ENCODE measurements around the gene SBK3. TPM values are rescaled to one million over a fixed set of nuclear protein-coding genes. Genes with fewer than 3 reads are reported as not detected.
"Not testable (repeated sequence)": the region's sequence is repeated elsewhere in the genome, so short reads cannot be mapped to it uniquely, and the experiment has no call there.

Gene SBK3
- total RNA-seq, 1 experiment from 2014 or later = not detected

GRCh38 chr19:55585658-55586339, 40.5 kb upstream of the SBK3 start:
- CTCF ChIA-PET = interaction anchor here (1.2 kb wide), 1 partner anchor 20 kb away, joined by 3 read pairs; the partner anchor contains the start of gene ZNF865
- H3K27ac Mint-ChIP-seq (ENCODE audit: low read depth, unreplicated experiment) = peak overlapping the region; percentile 21

GRCh38 chr19:55584871-55585270, 39.5 kb upstream of the SBK3 start:
- no peak for DNase-seq (ENCODE audit: unreplicated experiment)
- no peaks in the 10 kb centered on the region for H3K9me3 Mint-ChIP-seq (ENCODE audit: unreplicated experiment)
- ChIA-PET POLR2A (interaction anchor here (1.3 kb wide), 1 partner anchor 14 kb away, joined by 3 read pairs; no protein-coding TSS in a partner anchor), CTCF (interaction anchor here (1.0 kb wide), 1 partner anchor 81 kb away, joined by 5 read pairs; no protein-coding TSS in a partner anchor)
- peaks cover 18% of the 10 kb centered on the region for H3K27me3 Mint-ChIP-seq (ENCODE audit: insufficient read depth, unreplicated experiment)
- peaks cover 21% of the 10 kb centered on the region for H3K4me1 Mint-ChIP-seq (ENCODE audit: insufficient read depth, unreplicated experiment)
- no TSS peak for BruUV-seq (replicated peaks)
- H3K27ac Mint-ChIP-seq (ENCODE audit: low read depth, unreplicated experiment) = peak overlapping the region; percentile 21
- no peak for TF ChIP-seq CTCF (IDR thresholded peaks at IDR 0.05; ENCODE audit: unreplicated experiment)
- intact Hi-C loops (cut with micrococcal nuclease) = no loop called here
- H3K36me3 Mint-ChIP-seq (ENCODE audit: insufficient read depth, unreplicated experiment) = no peaks in the 10 kb centered on the region
- H3K4me3 Mint-ChIP-seq (ENCODE audit: unreplicated experiment) = peak overlapping the region; percentile 19

More at GRCh38 chr19:55585658-55586339, 40.5 kb upstream of the SBK3 start:
- peaks cover 17% of the 10 kb centered on the region for H3K4me1 Mint-ChIP-seq (ENCODE audit: insufficient read depth, unreplicated experiment)
- intact Hi-C loops (cut with micrococcal nuclease) = no loop called here
- POLR2A ChIA-PET = interaction anchor here (1.3 kb wide), 1 partner anchor 13 kb away, joined by 3 read pairs; no protein-coding TSS in a partner anchor
- H3K27me3 Mint-ChIP-seq (ENCODE audit: insufficient read depth, unreplicated experiment) = peaks cover 18% of the 10 kb centered on the region
- no peak for DNase-seq (ENCODE audit: unreplicated experiment)
- no peaks in the 10 kb centered on the region for H3K9me3 Mint-ChIP-seq (ENCODE audit: unreplicated experiment)
- peak overlapping the region; percentile 19 for H3K4me3 Mint-ChIP-seq (ENCODE audit: unreplicated experiment)
- BruUV-seq (replicated peaks) = no TSS peak
- TF ChIP-seq CTCF (IDR thresholded peaks at IDR 0.05; ENCODE audit: unreplicated experiment) = no peak
- H3K36me3 Mint-ChIP-seq (ENCODE audit: insufficient read depth, unreplicated experiment) = peaks cover 5% of the 10 kb centered on the region

DNA sequence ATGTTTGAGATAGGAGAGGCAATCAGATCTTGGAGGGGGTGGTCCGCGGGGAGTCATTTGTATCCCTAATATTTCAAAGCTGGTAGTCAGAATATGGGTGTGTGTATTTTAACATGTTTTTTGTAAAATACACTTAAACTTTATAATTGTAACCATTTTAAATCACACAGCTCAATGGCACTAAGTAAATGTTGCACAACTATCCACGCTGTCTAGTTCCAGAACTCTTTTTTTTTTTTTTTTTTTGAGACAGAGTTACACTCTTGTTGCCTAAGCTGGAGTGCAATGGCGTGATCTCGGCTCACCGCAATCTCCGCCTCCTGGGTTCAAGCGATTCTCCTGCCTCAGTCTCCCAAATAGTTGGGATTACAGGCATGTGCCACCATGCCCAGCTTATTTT, 38.6 kb upstream of the SBK3 start:
- BruUV-seq (replicated peaks); H3K4me3 Mint-ChIP-seq (ENCODE audit: unreplicated experiment); H3K27ac Mint-ChIP-seq (ENCODE audit: low read depth, unreplicated experiment); intact Hi-C loops (cut with micrococcal nuclease); DNase-seq (ENCODE audit: unreplicated experiment); H3K9me3 Mint-ChIP-seq (ENCODE audit: unreplicated experiment); H3K36me3 Mint-ChIP-seq (ENCODE audit: insufficient read depth, unreplicated experiment): not testable (repeated sequence)
- H3K27me3 Mint-ChIP-seq (ENCODE audit: insufficient read depth, unreplicated experiment) = peaks cover 18% of the 10 kb centered on the region
- peaks cover 27% of the 10 kb centered on the region for H3K4me1 Mint-ChIP-seq (ENCODE audit: insufficient read depth, unreplicated experiment)
- CTCF ChIA-PET = interaction anchor here (0.6 to 1.4 kb wide), 6 partner anchors 22 to 443 kb away, joined by 3 to 6 read pairs (median 4); no protein-coding TSS in a partner anchor
- POLR2A ChIA-PET = interaction anchor here (0.7 to 1.3 kb wide), 2 partner anchors 12 to 17 kb away, joined by 3 read pairs; no protein-coding TSS in a partner anchor

GRCh38 chr19:55582284-55582683, 36.9 kb upstream of the SBK3 start:
- CTCF ChIA-PET = interaction anchor here (0.6 to 1.2 kb wide), 2 partner anchors 54 to 67 kb away, joined by 3 to 4 read pairs; no protein-coding TSS in a partner anchor
- H3K36me3 Mint-ChIP-seq (ENCODE audit: insufficient read depth, unreplicated experiment) = not testable (repeated sequence)

DNA sequence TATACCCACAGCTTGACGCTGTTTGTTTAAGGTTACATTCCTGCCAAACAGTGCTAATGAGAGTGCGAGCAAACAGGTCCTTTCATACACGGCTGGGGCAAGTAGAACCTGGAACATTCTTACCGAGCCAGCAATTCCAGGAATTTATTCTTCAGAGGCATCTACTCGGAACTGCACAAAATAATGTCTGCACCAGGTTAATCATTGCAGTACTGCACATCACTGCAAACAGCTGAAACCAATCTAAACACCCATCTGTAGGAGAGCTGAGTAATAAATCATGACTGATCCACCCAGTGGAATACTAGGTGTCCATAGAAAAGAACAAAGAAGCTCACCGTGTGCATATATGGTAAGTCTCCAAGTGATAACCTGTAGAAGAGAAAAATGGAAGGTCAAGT, 36.5 kb upstream of the SBK3 start:
- Mint-ChIP-seq H3K4me1 (ENCODE audit: insufficient read depth, unreplicated experiment) (peaks cover 27% of the 10 kb centered on the region), H3K36me3 (ENCODE audit: insufficient read depth, unreplicated experiment) (peaks cover 6% of the 10 kb centered on the region), H3K4me3 (ENCODE audit: unreplicated experiment) (peak overlapping the region; percentile 89), H3K27me3 (ENCODE audit: insufficient read depth, unreplicated experiment) (peaks cover 18% of the 10 kb centered on the region), H3K27ac (ENCODE audit: low read depth, unreplicated experiment) (peak overlapping the region; percentile 91), H3K9me3 (ENCODE audit: unreplicated experiment) (no peaks in the 10 kb centered on the region)
- no TSS peak for BruUV-seq (replicated peaks)
- intact Hi-C loops (cut with micrococcal nuclease) = no loop called here
- ChIA-PET CTCF (interaction anchor here (0.6 to 1.2 kb wide), 4 partner anchors 24 to 67 kb away, joined by 3 to 4 read pairs (median 4); partner anchors contain the start of gene ZNF865), POLR2A (interaction anchor here (0.6 to 2.0 kb wide), 5 partner anchors 18 to 616 kb away, joined by 3 to 23 read pairs (median 3); partner anchors contain the start of genes FIZ1 and ZNF524)
- no peak for DNase-seq (ENCODE audit: unreplicated experiment)
- TF ChIP-seq CTCF (IDR thresholded peaks at IDR 0.05; ENCODE audit: unreplicated experiment) = no peak

More at GRCh38 chr19:55582284-55582683, 36.9 kb upstream of the SBK3 start:
- H3K4me3 Mint-ChIP-seq (ENCODE audit: unreplicated experiment); POLR2A ChIA-PET; intact Hi-C loops (cut with micrococcal nuclease); H3K27ac Mint-ChIP-seq (ENCODE audit: low read depth, unreplicated experiment); BruUV-seq (replicated peaks); DNase-seq (ENCODE audit: unreplicated experiment); H3K9me3 Mint-ChIP-seq (ENCODE audit: unreplicated experiment): not testable (repeated sequence)
- Mint-ChIP-seq H3K4me1 (ENCODE audit: insufficient read depth, unreplicated experiment) (peaks cover 27% of the 10 kb centered on the region), H3K27me3 (ENCODE audit: insufficient read depth, unreplicated experiment) (peaks cover 18% of the 10 kb centered on the region)
